Measurements from ENCODE around the gene PDGFC. TPM values are rescaled to one million over a fixed set of nuclear protein-coding genes. Genes with fewer than 3 reads are reported as not detected.

The PDGFC gene
- total RNA-seq, 1 experiment from 2014 or later = 4.5 TPM

DNA sequence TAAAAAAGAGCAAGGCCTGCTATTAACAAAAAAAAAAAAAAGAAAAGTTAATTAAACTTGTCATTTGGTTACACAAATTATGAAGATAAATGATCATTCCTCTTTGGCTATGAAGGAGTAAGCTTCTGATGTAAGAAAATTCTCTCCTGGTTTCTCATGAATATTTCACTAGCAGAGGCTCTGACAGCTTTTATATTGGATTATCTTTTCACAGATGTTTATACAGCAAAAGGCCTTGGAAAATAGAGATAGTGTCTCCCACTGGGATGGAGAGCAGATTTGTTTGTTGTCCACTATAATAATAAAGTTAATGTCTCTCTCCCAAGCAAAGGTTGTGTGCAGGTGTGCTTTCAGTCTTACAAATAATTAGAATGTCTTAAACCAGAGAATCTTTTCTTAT lies 40.7 kb upstream of the PDGFC start:
- no peak for DNase-seq

More for the DNA sequence above, 40.7 kb upstream of the PDGFC start:
- H3K9me3 Mint-ChIP-seq = no peaks in the 10 kb centered on the region
- Histone ChIP-seq H3K79me1 (ENCODE audit: insufficient read depth, low read depth, low read length, poor library complexity, severe bottlenecking) (no peaks in the 10 kb centered on the region), H3K18ac (ENCODE audit: insufficient read length, low read depth, low read length) (no peak overlapping the region), H3K23ac (ENCODE audit: insufficient read length, low read depth, low read length) (no peak overlapping the region), H2BK5ac (ENCODE audit: insufficient read length, low read length) (no peak overlapping the region), H4K91ac (ENCODE audit: insufficient read length, low read depth, low read length) (no peak overlapping the region), H2BK15ac (ENCODE audit: low read depth, low read length) (no peak overlapping the region), H3K56ac (ENCODE audit: insufficient read length, low read depth, low read length) (no peak overlapping the region), H3K79me2 (ENCODE audit: insufficient read depth, low read length) (no peaks in the 10 kb centered on the region), H3K4me1 (ENCODE audit: insufficient read depth, low read length) (no peaks in the 10 kb centered on the region), H3K27ac (ENCODE audit: insufficient read length, low read depth, low read length) (no peak overlapping the region), H3K27me3 (ENCODE audit: insufficient read depth, low read length) (no peaks in the 10 kb centered on the region), H3K9me3 (ENCODE audit: control insufficient read depth, low read depth, low read length) (no peaks in the 10 kb centered on the region), H3K4ac (ENCODE audit: low read depth, low read length) (no peak overlapping the region), H2BK20ac (ENCODE audit: low read depth, low read length, poor library complexity, severe bottlenecking) (no peak overlapping the region), H3K4me2 (ENCODE audit: insufficient read depth, insufficient read length, low read length) (no peak overlapping the region), H3K23me2 (ENCODE audit: insufficient read length, low read depth, low read length, poor library complexity, severe bottlenecking) (no peaks in the 10 kb centered on the region), H3K14ac (ENCODE audit: insufficient read depth, low read length) (no peak overlapping the region), H2AFZ (ENCODE audit: low read length) (no peak overlapping the region), H2AK5ac (ENCODE audit: insufficient read length, low read length) (no peak overlapping the region), H4K20me1 (ENCODE audit: control insufficient read depth, insufficient read depth, insufficient read length) (no peaks in the 10 kb centered on the region), H4K5ac (ENCODE audit: insufficient read length, low read depth, low read length) (no peak overlapping the region), H4K8ac (replicated peaks; ENCODE audit: insufficient read length, low read depth, low read length) (no peak overlapping the region), H2BK12ac (ENCODE audit: insufficient read length, low read depth, low read length) (no peak overlapping the region), H3T11ph (ENCODE audit: low read length) (no peak overlapping the region), H3K9ac (ENCODE audit: extremely low read depth, insufficient read length, low read length) (no peak overlapping the region), H2BK120ac (ENCODE audit: low read depth, low read length, poor library complexity, severe bottlenecking) (no peak overlapping the region)
- TF ChIP-seq, protein P1, sequence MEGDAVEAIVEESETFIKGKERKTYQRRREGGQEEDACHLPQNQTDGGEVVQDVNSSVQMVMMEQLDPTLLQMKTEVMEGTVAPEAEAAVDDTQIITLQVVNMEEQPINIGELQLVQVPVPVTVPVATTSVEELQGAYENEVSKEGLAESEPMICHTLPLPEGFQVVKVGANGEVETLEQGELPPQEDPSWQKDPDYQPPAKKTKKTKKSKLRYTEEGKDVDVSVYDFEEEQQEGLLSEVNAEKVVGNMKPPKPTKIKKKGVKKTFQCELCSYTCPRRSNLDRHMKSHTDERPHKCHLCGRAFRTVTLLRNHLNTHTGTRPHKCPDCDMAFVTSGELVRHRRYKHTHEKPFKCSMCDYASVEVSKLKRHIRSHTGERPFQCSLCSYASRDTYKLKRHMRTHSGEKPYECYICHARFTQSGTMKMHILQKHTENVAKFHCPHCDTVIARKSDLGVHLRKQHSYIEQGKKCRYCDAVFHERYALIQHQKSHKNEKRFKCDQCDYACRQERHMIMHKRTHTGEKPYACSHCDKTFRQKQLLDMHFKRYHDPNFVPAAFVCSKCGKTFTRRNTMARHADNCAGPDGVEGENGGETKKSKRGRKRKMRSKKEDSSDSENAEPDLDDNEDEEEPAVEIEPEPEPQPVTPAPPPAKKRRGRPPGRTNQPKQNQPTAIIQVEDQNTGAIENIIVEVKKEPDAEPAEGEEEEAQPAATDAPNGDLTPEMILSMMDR (conservative IDR thresholded peaks at IDR 0.05) = no peak
- no peak overlapping the region for H3K27ac Mint-ChIP-seq
- H3K27me3 Mint-ChIP-seq (ENCODE audit: low read depth) = no peaks in the 10 kb centered on the region
- no peaks in the 10 kb centered on the region for H3K36me3 Mint-ChIP-seq (ENCODE audit: insufficient read depth in 1 of 3, low read depth in 3 of 3)
- H3K4me3 Mint-ChIP-seq = no peak overlapping the region
- peaks cover 11% of the 10 kb centered on the region in 2 experiments for H3K4me1 Mint-ChIP-seq
